ENCODE data around the gene RPS6KA5. TPM values are rescaled to one million over a fixed set of nuclear protein-coding genes. Genes with fewer than 3 reads are reported as not detected.

The RPS6KA5 gene
- total RNA-seq, 1 experiment from 2014 or later: 24.2 TPM

GRCh38 chr14:90991690-90992443 lies 68.6 kb downstream of the RPS6KA5 start:
- CTCF ChIA-PET: interaction anchor here (1.1 kb wide), 1 partner anchor 14 kb away, joined by 3 read pairs; no protein-coding TSS in a partner anchor
- no peak overlapping the region for H3K4me2 ChIP-seq (ENCODE audit: low read length)
- no peak for DNase-seq (ENCODE audit: low read depth, low spot score)
- TF ChIP-seq POLR2AphosphoS5 (IDR thresholded peaks at IDR 0.05; ENCODE audit: low read depth, low read length) (no peak), ZBTB33 (IDR thresholded peaks at IDR 0.05; ENCODE audit: extremely low read depth, insufficient replicate concordance, low read length) (no peak), ELF1 (IDR thresholded peaks at IDR 0.05; ENCODE audit: borderline replicate concordance, low read depth) (no peak), CTCF (IDR thresholded peaks at IDR 0.05 in 2 of 3, conservative IDR thresholded peaks at IDR 0.05 in 1 of 3; ENCODE audit: borderline replicate concordance in 1 of 3, insufficient read depth in 1 of 3, low read depth in 2 of 3, low read length in 2 of 3) (no peak), YY1 (IDR thresholded peaks at IDR 0.05; ENCODE audit: extremely low read depth, insufficient replicate concordance, low read depth, low read length) (no peak), SIN3A (IDR thresholded peaks at IDR 0.05; ENCODE audit: low read depth) (no peak), JUND (IDR thresholded peaks at IDR 0.05) (no peak), RAD21 (IDR thresholded peaks at IDR 0.05; ENCODE audit: low read depth) (no peak), SRF (IDR thresholded peaks at IDR 0.05; ENCODE audit: low read depth) (no peak), EZH2 (IDR thresholded peaks at IDR 0.05) (no peak), EGR1 (IDR thresholded peaks at IDR 0.05; ENCODE audit: low read depth) (no peak), MAX (IDR thresholded peaks at IDR 0.05) (no peak), ZNF274 (IDR thresholded peaks at IDR 0.05; ENCODE audit: low read depth, low read length) (no peak), FOSL1 (IDR thresholded peaks at IDR 0.05; ENCODE audit: low read depth) (no peak), CBX3 (IDR thresholded peaks at IDR 0.05; ENCODE audit: low read depth) (no peak)
- no peaks in the 10 kb centered on the region for H3K79me2 ChIP-seq (ENCODE audit: insufficient read depth, low read length)
- H4K20me1 ChIP-seq (ENCODE audit: insufficient read depth): no peaks in the 10 kb centered on the region
- no peak overlapping the region for H3K9ac ChIP-seq (ENCODE audit: low read length)
- H3K36me3 ChIP-seq (ENCODE audit: control insufficient read depth in 1 of 2, insufficient read depth in 2 of 2, low read length in 2 of 2): no peaks in the 10 kb centered on the region
- no peak overlapping the region for H3K4me3 ChIP-seq (replicated peaks in 1 of 2; ENCODE audit: low read depth in 1 of 2, low read length in 2 of 2)
- no peak overlapping the region for H3K27ac ChIP-seq (ENCODE audit: low read depth, low read length)
- no TSS peak for BruUV-seq (replicated peaks)
- H3K9me2 ChIP-seq (ENCODE audit: insufficient read depth): no peaks in the 10 kb centered on the region
- POLR2A ChIA-PET: no interaction called here
- intact Hi-C loops (cut with micrococcal nuclease): no loop called here
- H3K4me1 ChIP-seq (ENCODE audit: control insufficient read depth in 1 of 2, insufficient read depth in 2 of 2, low read length in 2 of 2): peaks cover 3 to 17% of the 10 kb centered on the region in 2 experiments; a peak in 3 of 4 replicates
- no peaks in the 10 kb centered on the region for H3K9me3 ChIP-seq (ENCODE audit: control insufficient read depth in 1 of 2, insufficient read depth in 1 of 2, low read depth in 1 of 2, low read length in 2 of 2)
- ATAC-seq: no peak
- no peak overlapping the region for H2AFZ ChIP-seq (ENCODE audit: low read depth, low read length, poor library complexity, severe bottlenecking)
- H3K27me3 ChIP-seq (ENCODE audit: insufficient read depth, low read length): no peaks in the 10 kb centered on the region
- RAD21 ChIA-PET (ENCODE audit: low non-redundant PET in 1 of 2, low total read pairs in 2 of 2, uncharacterized antibody in 2 of 2, unreplicated experiment in 2 of 2): no interaction called here

Data from HCT116 (cell line).